HG03558 (cell line): ENCODE results near the gene FERMT2.
"Not testable (repeated sequence)": the region's sequence is repeated elsewhere in the genome, so short reads cannot be mapped to it uniquely, and the experiment has no call there.

Source experiments
- ATAC-seq: cut with Tn5 transposase; IDR thresholded peaks from one replicate; pipeline ENCODE4 v1.9.1; 2021; ENCODE audit warnings: moderate number of reproducible peaks; ENCODE audit not compliant: unreplicated experiment; ENCODE audit errors: extremely low read depth

The FERMT2 gene

GRCh38 chr14:52873694-52874093 lies 77.2 kb downstream of the FERMT2 start:
- no peak for ATAC-seq

DNA sequence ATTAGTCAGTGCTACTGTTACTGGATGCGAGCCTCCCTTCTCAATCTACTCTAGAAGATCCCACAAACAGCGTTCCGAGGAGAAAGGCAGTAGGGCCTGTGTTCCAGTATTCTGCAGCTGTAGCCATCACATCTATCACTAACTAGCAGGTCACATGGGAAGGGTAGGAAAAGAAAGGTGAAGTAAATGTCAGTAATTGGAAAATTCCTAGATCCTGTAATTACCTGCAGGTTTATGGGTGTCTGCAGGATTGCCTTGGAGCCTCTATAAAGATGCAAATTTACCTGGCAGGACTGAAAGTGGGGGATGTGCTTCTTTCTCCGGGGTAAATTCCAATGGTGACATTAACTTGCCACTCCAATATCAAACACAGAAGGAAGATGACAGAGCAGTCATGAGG lies 77.8 kb downstream of the FERMT2 start:
- ATAC-seq, result no peak

GRCh38 chr14:52871606-52872005 lies 79.2 kb downstream of the FERMT2 start:
- ATAC-seq, result no peak

DNA sequence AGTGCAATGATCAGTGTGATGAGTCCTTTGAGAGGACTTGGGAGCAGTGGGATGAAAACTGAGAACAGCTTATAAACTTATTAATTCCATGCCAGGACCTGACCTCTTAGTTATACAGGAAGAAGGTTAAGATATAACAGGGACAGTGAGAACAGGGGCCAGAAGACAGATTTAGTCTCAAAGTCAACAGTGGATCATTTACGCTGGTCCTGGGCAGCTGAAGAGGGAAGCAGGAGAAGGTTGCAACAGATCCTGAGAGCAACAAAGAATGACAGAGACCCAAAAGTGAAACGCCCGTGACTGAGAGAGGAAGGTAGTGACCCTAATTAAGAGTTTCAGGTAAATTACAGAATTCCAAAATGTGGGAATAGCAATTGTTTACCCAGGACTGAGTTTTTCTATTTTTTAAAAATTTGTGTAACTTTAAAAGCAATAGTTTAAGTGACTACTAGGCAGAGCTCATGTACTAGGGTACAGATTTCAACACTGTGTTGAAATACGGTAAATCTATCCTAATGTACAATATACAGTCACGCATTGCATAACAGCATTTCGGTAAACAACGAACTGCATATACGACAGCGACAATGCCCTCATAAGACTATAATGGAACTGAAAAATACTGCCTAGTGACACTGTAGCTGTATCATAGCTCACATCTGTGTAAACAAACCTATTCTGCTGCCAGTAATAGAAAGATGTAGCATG lies 81.8 kb downstream of the FERMT2 start:
- ATAC-seq, result no peak

DNA sequence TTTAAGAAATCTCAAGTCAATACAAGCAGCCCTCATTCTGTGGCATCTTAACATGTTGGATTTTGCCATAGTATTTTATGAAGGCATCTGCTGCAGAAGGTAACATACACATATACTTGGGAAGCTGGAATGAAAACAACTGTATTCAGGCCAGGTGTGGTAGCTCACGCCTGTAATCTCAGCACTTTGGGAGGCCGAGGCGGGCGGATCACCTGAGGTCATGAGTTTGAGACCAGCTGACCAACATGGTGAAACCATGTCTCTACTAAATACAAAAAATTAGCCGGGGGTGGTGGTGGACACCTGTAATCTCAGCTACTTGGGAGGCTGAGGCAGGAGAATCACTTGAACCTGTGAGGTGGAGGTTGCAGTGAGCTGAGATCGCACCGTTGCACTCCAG lies 86.0 kb downstream of the FERMT2 start:
- ATAC-seq, result not testable (repeated sequence)

- ATAC-seq, result no peak
Measured at GRCh38 chr14:52863334-52863700, 87.5 kb downstream of the FERMT2 start.

DNA sequence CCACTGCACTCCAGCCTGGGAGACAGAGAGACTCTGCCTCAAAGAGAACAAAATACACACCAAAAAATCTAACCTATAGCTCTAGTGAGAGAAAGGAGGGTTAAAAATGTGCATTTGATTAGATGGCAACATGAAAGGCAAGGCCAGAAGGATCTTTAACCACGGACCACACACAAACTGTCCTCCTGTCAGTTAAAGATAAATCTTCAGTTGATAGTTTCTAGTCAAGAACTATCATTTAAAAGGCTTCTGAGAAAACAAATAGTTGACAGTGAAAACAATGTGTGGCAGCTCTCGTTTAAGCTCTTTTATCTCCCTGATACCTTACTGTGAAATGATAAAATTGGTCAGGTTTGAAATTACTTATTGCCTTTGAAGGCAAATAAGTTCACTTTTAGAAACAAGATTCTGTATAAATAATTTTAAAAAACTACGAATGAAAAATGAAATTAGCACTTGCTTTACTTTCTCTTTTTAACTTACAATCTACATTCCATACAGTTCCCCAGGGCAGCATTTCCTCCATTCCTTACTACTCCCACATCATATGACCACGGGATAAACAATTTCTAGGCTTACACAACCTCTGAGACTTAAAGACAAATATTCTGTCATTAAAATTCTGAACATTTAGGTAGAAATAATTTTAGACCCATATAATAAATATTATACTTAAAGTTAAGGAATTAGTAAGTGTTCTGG lies 88.1 kb downstream of the FERMT2 start:
- ATAC-seq, result no peak

DNA sequence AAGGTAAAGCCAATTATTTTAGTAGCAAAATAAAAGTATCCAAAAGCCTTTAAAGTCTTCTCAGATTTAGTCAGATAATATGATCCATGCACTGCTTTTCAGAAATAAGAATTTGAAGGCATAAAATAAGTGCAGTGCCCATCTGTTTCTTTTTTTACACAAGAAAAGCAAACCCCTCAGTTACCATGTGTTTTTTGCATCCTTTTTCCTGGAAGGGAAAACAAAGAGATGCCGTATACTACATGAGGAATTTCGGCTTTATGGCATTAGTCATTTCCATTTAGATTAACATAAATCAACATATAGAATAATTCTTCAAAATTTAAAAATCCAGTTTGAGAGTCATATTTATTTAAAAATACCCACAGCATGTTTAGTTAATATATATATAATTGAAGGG lies 89.4 kb downstream of the FERMT2 start:
- ATAC-seq, result no peak

- ATAC-seq, result no peak
Measured at GRCh38 chr14:52860910-52861309, 89.9 kb downstream of the FERMT2 start.

DNA sequence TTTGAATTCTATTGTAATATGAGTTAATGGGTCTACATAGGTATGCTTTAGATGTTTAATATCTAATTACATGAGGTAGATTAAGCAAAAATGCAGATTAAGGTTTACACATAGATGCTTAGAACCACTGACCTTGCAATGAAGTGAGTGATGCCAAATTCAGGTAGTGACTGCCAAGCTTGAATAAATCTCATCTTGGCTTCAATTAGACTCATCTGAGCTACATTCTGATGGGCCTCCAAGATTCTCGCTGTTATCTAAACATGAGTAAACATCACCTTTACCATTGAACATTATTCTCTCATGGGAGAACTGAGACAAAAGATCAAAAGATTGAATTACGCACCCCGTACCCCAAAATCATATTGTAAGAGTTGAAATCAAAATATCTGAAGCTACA lies 90.6 kb downstream of the FERMT2 start:
- ATAC-seq, result no peak

DNA sequence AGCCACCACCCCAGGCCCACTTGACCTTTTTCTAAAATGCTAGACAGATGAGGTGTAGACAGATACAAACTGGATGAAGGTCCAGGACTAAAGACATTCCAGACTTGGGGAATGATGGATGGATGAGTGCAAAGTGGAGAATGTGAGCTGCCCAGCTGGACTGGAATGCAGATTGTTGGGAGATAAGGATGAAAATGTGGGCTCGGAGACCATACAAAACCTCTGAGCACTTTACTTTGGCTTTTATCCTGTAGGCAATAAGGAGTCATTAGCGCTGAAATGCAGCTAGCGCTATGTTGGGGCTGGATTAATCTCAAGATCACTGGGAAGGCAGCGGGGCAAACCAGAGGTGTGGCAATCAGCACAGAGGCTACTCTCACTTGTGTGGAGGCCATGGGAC lies 94.7 kb downstream of the FERMT2 start:
- no peak for ATAC-seq

- no peak for ATAC-seq
Measured at GRCh38 chr14:52853522-52853854, 97.4 kb downstream of the FERMT2 start.

DNA sequence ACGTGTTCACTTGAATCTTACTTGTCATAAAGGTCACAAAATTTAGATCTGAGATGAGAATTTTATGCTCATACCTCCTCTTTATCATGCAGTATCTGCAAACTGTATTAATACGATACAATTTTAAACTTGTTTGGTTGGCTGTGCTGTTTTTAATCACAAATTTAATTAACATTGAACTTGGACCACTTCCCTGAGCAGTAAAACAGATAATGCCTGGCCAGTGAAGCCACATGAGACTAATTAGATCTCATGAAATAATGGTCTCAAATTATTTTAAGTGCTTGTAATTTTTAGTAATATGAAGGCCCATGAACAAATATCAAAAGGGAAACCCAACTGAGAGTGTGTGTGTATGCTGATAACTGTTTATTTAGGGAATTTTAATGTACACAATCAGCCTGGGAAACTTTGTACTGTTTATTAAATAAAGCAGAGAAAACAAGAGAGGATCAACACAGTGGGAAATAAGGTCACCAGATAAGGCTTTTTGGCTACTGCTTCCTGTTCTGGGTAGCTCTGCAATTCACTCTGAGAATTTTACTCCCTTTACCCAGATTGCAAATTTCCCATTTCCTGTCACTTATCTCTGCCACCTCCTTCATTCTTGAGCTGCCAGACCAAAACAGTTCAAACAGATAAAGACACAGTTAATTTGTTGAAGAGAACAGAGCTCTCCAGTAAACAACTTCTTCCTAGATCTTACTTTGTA lies 97.9 kb downstream of the FERMT2 start:
- ATAC-seq, result no peak

GRCh38 chr14:52850451-52850909 lies 100.4 kb downstream of the FERMT2 start:
- ATAC-seq, result no peak

- ATAC-seq, result no peak
Measured at GRCh38 chr14:52848626-52849025, 102.2 kb downstream of the FERMT2 start.

DNA sequence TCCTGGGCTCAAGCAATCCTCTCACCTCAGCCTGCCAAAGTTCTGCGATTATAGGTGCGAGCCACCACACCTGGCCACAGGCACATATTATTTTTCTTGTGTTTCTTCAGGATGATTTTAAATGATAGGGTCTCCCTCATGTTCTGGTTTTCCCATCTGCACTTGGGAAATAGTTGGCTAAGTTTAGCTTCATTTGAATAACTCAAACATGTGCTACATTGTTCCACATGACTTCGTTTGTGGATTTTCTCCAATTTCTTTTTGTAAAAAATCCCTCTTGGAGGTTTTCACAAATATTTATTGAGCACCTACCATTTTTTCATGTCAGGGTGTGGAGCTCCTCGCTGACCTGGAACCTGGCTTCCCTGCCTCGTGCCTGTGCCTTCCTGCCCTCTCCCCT lies 104.3 kb downstream of the FERMT2 start:
- ATAC-seq, result no peak

GRCh38 chr14:52845081-52845480 lies 105.8 kb downstream of the FERMT2 start:
- no peak for ATAC-seq

DNA sequence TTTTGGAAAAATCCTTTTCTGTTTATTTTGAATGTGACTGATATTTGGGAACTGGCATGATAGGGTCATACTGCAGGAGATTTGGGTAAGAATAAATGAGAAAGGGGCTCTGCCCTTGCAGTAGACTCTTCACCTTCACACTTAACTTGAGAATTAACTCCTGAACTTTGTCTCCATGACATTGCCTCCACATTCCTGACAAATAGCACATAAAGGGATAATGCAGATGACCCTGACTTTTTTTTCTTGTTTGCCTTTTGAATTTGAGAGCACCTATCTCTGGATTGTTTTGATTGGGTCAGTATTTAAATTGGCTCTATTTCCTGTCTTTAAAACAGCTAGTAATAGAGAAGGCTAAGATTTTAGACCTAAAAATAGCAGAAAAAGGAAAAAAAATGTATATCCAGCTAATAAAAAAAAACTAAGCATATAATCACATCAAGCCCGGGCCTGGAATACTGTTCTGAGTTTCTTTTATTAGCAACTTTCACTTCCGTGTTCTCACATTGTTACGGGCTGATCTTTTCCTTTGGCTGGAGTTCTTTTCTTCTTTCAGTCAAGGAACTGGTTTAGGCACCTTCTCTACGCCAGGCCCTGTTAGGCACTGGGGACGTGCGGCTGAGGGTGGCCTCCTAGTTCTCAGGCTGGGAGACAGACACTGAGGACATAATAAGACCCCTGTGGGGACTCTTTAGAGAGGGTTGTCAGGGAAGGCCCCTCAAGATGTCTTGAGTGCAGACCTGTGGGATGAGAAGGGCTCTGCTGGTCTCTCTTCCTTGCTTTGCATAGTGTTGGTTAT lies 106.4 kb downstream of the FERMT2 start:
- ATAC-seq, result no peak

- no peak for ATAC-seq
Measured at GRCh38 chr14:52840877-52841276, 110.0 kb downstream of the FERMT2 start.

GRCh38 chr14:52837451-52837850 lies 113.4 kb downstream of the FERMT2 start:
- no peak for ATAC-seq

DNA sequence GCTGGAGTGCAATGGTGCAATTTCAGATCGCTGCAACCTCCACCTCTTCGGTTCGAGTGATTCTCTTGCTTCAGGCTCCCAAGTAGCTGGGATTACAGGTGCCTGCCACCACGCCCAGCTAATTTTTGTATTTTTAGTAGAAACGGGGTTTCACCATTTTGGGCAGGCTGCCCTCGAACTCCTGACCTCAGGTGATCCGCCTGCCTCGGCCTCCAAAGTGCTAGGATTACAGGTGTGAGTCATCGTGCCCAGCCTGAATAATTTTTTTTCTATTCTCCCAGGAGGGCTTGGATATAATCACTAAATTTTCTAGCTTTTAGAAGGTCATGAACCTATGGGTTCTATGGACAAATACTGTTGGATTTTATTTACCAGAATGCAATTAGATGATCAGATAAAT lies 114.8 kb downstream of the FERMT2 start:
- no peak for ATAC-seq
